Activated CD4-positive, alpha-beta T cell treated with anti-CD3 and anti-CD28 coated beads for 24 hours (primary cell): ENCODE measurements around the gene CELA2A.
A peak's percentile ranks its signal among the peaks of the same experiment; 100 is the strongest.
"Not testable (repeated sequence)": the region's sequence is repeated elsewhere in the genome, so short reads cannot be mapped to it uniquely, and the experiment has no call there.

Experiments
- DNase-seq, 2 donors: peaks; one replicate each; pipeline ENCODE4 v3.0.0-alpha.2; 2020; ENCODE audit warnings: low read depth in 2 of 2

CELA2A gene

GRCh38 chr1:15424981-15425380 is 31.6 kb upstream of the CELA2A start:
- no peak for DNase-seq

DNA sequence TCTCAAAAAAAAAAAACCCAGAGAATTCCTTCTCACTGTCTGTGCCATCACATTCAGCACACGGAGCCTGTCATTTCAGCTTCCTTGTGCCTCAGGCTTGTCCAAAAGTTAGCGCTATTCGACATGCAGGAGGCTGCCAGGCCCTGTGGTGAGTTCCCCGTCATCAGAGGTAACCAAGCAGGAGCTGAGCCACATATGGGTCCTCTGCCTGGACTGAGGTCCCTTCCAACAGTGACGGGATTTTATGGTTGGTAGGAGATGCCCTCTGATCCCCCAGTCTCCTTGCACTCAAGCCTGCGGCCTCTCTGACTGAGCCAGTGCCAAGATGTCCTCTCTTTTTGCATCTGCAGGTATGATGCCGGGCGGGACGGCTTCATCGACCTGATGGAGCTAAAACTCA is 31.0 kb upstream of the CELA2A start:
- no peak for DNase-seq

DNA sequence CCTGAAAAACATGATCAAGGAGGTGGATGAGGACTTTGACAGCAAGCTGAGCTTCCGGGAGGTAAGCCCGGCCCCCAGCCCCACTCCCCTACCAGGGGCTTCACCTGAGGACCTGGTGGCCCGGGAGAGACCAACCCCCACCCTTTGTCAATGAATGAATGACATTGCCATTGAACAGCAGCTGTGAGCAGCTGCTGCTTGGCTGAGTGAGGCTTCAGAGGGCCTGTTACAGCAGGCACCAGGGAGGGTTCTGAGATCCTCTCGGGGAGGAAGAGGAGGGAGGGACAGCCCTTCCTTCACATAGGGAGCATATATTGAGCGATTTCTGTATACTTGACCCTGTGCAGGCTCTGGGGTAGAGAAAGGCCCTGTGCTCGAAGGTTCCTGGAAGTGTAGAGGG is 30.6 kb upstream of the CELA2A start:
- DNase-seq = no peak

GRCh38 chr1:15426492-15427279 is 29.8 kb upstream of the CELA2A start:
- DNase-seq = no peak

GRCh38 chr1:15427280-15427666 is 29.3 kb upstream of the CELA2A start:
- no peak for DNase-seq

DNA sequence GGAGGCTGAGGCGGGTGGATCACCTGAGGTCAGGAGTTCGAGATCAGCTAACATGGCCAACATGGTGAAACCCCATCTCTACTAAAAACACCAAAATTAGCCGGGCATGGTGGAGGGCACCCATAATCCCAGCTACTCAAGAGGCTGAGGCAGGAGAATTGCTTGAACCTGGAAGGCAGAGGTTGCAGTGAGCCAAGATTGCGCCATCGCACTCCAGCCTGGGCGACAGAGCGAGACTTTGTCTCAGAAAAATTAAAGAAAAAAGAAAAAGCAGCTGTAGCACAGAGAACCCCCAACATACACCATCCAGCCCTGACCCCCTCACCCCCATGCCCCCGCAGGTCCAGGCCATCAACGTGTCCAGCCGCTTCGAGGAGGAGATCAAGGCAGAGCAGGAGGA is 28.3 kb upstream of the CELA2A start:
- not testable (repeated sequence) for DNase-seq

- no peak for DNase-seq
Measured at GRCh38 chr1:15428815-15429435, 27.6 kb upstream of the CELA2A start.

- DNase-seq = no peak
Measured at GRCh38 chr1:15429701-15430149, 26.8 kb upstream of the CELA2A start.

DNA sequence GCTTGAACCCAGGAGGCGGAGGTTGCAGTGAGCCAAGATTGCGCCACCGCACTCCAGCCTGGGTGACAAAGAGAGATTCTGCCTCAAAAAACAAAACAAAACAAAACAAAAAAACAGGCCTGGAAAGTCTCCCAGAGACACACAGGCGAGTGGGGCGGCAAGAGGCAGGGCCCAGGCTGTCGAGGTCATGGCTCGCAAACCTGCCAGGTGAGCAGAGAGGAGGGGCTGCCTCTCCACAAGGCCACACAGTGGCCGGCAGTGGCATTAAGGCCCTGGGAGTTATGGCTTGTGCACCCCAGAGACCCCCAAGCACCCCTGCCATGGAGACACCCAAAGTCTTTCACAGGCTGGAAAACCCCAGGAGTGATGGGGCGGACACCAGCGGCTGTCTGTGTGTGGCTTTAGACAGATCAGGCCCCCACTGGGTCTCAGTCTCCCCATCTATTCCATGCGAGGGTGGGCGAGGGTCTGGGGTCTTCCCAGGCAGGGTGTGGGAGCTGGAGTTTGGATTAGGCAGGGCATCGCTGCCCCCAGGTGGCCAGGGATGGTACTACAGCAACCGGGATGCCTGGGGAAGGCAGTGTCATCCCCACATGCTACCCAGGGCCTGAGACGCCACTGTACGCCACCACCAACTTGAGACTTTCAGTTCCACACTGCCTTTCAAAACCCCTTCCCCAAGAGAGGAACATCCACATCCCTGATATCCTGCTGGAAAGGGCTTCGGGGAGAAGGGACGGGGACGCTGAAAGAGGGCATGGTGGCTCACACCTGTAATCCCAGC is 25.6 kb upstream of the CELA2A start:
- DNase-seq = peak; percentile 71 to 74

GRCh38 chr1:15431571-15431948 is 25.0 kb upstream of the CELA2A start:
- no peak for DNase-seq

DNA sequence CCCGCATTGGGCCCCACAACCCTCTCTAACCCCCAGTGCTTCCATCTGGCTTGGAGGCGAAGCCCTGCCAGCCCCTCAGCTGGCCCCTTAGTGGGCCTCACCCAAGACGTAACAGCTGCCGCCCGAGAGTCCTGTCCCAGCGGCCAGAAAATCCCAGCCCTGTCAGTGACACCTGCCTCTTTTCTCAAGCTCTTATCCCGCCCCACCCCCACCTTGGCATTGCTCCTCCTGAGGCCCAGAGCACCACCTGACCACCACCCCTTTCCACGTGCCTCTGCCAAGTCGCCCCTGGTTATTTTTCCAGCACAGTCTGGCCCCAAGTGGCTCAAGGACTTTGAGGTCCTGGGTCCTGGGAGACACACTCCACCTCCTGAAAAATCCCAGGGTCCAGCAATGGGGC is 24.2 kb upstream of the CELA2A start:
- DNase-seq = no peak

GRCh38 chr1:15433471-15433870 is 23.1 kb upstream of the CELA2A start:
- no peak for DNase-seq

- not testable (repeated sequence) for DNase-seq
Measured at GRCh38 chr1:15434739-15435138, 21.8 kb upstream of the CELA2A start.

GRCh38 chr1:15435239-15436077 is 21.1 kb upstream of the CELA2A start:
- DNase-seq = no peak

DNA sequence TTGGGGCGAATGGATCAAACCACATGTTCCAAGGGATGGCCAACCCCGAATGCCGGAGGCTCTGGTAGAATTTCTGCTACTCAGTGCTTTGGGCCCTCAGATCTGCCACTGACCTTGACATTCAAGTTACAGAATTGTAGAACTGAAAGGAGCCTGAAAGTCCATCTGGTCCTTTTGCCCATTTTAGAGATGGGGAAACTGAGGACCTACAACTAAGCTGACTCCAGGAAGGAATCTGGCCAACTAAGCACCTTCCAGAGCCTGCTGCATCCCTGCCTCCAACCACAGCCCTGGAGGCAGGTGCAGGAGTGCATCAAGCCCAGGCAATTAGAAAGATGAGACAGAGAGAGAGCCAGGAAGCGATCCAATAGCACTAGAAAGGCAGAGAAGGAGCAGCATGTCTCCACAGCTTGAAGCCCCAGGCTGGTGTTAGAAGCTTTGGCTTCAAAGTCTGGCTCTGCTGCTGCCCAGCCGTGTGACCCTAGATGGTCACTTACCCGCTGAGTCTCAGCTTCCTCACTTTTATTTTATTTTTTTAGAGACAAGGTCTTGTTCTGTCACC is 19.6 kb upstream of the CELA2A start:
- DNase-seq = no peak

DNA sequence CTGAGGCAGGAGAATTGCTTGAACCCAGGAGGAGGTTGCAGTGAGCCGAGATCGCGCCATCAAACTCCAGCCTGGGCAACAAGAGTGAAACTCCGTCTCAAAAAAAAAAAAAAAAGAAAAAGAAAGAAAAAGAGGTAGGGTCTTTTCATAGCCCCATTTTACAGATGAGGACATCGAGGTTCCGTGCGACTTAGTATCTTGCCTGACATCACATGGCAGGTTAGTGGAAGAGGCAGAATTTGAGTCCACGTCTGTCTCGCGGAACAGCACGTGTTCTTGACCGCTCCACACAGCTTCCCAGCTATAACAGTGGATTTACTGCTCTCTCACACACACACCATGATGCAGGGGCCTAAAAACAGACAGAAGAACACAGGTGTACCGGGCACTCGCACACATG is 17.2 kb upstream of the CELA2A start:
- no peak for DNase-seq

GRCh38 chr1:15440357-15440756 is 16.2 kb upstream of the CELA2A start:
- DNase-seq = no peak

GRCh38 chr1:15441247-15441646 is 15.3 kb upstream of the CELA2A start:
- DNase-seq = no peak

GRCh38 chr1:15442119-15442518 is 14.4 kb upstream of the CELA2A start:
- no peak for DNase-seq

GRCh38 chr1:15442759-15443158 is 13.8 kb upstream of the CELA2A start:
- no peak for DNase-seq

- DNase-seq = no peak
Measured at GRCh38 chr1:15443281-15443680, 13.3 kb upstream of the CELA2A start.
